Occipital lobe (tissue), 2 donors: ENCODE results near the gene APOL3. TPM values are rescaled to one million over a fixed set of nuclear protein-coding genes. Genes with fewer than 3 reads are reported as not detected.
"Not testable (repeated sequence)": the region's sequence is repeated elsewhere in the genome, so short reads cannot be mapped to it uniquely, and the experiment has no call there.

ENCODE experiments used
- DNase-seq: peaks from one replicate; lab custom pipeline; 2025; lab: John Stamatoyannopoulos, UW
- total RNA-seq: library from RNA; depleted of rRNA; stranded (reverse); fragments of >200 nt; gene quantifications from one replicate; pipeline ENCODE4 v1.2.3, GENCODE V29; 2014

APOL3 gene
- total RNA-seq, 1 donor from 2014 or later, result 2.5 TPM

DNA sequence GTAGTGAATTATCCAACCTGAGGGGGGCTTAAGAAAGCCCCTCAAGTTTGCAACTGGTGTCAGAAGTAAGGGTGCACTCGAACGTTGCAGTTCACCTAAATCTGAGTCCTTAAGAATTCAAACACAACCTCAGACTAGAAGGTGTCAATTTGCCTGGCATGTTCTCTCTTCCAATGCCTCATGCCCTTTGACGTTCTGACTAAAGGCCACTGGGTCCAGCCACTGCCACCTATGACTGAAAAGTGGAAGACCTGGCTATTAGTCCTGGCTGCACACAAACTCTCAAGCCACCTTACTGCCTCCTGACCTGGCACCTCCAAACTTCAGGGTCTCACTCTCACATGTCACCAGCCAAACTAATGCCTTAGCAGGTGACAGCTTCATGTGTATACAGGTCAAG, 33.0 kb upstream of the APOL3 start:
- no peak for DNase-seq

DNA sequence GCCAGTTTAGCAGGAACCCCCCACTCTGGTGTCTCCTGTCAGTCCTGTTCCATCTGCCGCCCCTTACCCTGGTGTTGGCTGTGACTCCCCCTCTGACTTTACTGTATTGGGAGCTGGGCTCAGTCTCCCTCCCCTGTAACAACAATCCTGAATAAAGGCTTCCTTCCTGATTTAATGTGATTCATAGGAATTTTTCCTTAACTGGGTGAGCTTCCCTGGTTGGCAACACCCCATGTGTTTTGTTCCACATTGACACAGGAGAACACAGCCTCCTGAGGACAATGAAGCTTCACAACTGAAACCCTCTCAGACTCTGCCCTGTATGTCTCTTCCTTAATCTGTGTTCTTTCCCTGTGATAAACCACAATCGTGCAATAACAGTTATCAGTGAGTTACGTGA, 32.6 kb upstream of the APOL3 start:
- DNase-seq, result no peak

DNA sequence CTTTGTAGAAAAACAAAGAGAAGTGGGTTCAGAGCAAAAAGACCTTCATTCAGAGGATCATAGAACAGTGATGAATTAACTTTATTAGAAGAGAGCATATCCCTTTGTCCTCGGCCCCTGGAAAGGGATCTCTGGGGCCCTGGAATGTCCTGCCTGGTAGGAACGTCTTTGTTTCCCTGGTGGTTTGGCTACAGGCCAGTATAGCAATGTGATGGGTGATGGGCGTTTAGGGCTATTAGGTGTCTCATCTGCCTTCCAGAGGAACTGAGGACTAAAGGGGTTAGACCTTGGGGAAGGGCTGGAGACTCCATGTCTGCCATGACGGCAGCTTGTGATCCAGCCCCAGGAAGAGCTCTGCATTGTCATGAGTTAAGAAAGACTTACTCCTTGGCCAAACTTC, 32.0 kb upstream of the APOL3 start:
- DNase-seq, result no peak

DNA sequence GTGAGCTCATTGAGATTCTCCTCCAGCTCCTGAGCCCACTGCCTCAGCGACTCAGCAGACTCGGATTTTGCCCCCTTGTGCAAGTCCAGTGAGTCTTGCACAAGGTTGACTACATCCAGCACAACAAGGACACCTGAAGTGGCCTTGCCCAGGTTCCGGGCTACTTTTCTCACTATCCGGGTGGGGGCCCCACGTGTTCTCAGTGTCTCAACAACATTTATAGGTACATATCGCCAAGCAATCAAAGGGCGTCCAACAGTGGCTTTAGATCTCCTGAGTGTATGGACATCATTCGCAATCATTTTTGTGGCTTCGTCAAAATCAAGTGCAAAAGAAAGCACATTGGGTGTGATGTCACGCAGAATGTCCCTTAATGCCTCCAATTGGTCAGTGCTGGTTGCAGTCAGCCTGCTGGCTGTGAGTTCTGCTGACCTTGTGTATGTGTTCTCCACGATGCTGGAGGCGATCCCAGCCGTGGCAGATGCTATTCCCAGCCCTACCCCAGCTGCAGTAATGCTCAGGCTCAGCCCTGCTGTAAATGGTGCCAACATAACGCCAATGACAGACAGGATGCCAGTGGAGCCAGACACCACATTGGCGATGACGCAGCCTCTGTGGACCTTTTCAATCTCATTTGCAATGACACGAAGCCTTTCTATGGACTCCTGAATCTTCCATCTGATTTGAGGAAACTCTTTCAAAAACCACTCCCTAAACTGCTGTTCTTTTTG, 30.7 kb upstream of the APOL3 start:
- peak; percentile 81 for DNase-seq

DNA sequence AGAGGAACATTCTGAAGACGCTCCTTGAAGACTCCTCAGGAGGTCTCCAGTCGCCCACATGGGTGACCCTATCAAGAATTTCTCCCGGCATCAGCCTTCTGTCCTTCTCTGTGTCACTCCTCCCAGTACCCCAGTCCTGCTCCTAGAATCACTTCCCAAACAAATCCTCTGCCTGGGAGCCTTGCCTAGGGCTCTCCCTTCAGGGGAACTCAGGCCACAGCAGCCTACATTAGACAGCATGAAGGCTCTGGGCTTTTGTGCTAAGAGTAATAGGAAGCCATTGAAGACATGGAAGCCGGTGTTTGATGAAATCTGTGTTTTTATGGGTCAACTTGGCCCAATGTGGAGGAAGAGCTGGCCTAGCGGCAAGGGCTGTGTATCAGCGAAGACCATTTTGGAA, 27.3 kb upstream of the APOL3 start:
- not testable (repeated sequence) for DNase-seq

DNA sequence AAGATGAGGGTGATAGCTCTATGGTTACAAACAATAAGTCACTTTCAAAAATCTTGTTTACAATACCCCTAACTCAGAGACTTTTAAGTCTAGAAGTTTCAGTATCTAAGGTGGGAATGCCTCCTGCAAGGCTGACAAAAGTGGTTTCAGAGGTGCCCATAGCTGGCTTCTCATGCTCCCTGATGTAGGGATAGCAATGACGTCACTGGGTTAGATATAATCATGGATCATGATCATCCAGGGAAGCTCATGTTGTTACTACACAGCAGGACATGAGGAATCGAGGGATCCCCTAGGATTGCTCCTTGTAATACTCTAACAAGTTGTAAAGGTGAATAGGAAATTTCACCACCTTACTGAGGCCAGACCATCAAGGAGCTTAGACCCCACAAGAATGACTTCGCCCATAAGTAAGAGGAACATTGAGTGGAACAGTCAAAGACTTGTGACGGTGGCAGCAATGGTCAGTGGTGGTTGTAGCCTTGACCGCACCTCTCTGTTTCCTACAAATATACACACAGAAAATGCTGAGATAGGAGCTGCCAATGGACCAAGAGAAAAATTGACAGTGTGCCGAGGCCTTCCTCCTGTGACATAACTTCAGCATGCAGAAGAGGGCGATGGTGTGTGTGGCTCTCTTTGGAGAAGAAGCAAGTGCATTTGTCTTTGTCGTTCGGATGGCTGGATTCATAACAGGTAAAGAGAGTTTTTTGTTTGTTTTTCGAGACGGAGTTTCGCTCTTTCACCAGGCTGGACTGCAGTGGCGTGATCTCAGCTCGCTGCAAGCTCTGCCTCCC, 25.5 kb upstream of the APOL3 start:
- no peak for DNase-seq

DNA sequence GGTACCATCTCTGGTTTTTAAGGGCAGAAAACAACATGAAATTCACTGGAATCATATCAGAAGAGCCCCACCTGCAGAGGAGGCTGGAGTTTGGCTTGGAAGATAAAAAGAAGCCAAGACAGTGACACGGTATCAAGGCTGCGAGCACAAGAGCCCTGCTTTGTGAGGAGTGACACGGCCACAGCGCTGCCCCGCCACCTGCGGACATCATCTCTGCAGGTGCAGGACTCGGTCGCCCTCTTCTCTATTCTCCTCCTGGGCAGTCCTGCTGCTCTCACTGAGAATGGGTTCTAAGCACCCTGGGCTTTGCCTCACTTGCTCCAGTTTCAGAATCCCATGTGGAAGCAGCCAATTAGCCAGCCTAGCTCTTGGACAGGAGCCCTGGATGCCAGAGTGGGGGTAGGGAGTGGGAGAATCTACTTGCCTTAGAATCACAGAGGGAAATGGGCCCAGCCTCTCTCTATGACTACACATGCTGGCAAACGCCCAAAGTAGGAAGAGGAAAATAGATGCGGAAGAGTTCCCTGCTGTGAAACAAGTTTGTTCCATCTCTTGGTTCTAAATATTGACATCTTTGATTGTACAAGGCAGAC, 24.0 kb upstream of the APOL3 start:
- peak; percentile 53 for DNase-seq

DNA sequence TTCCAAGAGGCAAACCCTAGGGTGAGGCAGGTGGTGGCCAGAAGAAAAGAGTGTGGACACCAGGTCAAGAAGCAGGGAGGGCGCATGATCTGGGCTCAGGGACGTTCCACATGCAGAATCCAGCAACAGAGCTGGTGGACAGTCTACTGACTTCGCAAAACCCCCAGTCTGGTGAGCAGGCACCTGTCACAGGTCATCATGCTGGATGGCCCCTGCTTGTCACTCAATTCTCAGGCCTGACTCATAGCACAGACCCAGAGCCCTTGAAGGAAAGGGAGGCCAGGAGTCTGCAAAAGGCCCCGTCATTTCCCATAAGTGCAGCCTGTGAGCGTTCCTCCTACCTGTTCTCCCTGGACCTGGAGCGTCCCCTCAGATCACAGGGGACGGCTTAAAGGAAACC, 22.9 kb upstream of the APOL3 start:
- DNase-seq, result no peak

DNA sequence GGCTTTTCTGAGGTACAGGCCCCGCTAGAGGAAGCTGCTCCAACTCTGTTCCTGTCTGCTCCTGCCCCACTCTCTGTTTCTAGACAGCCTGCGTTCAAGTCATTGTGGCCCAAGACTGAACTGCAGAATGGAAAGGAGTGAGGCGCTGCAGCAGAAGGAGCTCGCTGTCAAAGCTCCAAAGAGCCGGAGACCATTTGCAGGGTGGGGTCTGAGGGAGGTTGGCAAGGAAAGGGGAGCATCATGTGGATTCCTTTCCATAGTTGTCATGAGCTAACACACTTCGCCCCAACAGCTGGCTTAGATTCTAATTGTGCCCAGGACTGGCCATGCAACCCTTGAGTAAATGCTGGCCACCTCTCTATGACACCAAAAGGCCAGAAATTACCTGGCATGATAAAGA, 22.3 kb upstream of the APOL3 start:
- DNase-seq, result no peak

DNA sequence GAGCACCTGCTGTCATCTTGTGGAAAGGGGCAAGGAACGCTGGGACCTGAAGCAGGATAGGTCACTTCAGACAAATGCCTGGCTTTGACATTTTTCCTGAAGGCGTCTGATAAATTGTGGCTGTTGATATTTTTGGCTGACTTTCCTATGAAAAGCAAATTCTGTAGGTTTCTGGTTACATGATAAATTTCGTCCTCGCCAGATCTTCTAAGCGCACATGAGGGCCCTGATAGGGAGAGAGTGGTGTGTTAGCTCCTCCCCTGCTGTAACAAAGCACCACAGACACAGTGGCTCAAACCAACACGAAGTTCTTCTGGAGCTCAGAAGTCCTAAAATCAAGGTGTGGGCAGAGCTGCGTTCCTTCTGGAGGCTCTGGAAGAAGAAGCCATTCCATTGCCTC, 21.5 kb upstream of the APOL3 start:
- DNase-seq, result no peak

DNA sequence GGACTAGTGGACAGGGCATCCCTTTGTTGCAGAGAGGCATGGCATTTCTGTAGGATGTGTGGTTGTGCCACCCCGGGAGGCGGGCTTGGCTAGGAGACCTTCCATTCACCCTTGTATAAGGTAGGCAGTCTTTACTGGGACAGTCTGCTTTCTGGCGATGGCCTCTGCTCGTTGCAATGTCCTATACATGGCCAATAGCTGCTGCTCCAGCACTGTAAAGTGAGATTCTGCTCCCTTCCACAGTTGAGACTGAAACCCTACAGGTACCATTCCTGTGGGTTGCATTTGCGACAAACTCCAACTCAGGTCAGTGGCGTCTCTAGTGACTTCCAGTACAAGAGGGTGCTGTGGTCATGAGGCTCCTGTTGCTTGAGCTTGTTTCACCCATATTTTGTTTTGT, 20.4 kb upstream of the APOL3 start:
- no peak for DNase-seq

DNA sequence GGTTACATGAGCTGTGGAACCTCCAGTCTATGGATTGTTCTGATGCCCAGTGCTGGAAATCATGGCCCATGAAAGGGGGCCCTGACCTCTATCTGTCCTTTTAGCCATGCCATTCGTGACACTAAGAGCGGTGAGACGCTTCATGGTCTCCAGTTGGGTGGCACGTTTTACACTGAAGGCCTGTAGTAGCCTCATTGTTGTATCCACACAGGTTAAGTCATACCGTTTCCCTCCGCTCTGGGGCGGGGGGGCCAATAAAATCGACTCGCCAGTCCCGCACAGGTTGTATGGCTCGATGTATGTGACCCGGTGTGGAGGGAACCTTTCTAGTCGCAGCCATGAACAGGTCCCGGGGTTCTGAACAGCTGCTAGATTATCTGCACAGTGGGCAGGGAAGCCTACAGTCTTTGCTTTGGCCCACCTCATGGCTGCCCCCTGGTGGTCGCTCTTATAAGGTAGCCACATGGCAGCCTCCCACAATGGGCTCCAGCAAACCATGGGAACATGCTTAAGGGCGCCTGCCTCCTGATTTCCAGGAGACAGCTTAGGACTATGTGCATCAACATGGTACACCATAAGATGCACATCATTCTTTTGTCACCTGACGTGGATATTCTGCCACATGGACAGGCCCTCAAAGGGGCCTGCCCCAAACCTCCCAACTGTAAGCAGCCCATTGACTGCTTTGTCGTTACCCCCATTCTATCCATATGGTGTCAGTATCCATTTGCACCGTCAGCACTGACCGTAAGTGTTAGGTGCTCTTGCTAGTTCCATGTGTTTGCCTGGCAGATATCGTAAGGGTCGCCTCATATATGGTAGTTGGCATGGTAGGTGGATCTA, 19.7 kb upstream of the APOL3 start:
- DNase-seq, result peak; percentile 19

DNA sequence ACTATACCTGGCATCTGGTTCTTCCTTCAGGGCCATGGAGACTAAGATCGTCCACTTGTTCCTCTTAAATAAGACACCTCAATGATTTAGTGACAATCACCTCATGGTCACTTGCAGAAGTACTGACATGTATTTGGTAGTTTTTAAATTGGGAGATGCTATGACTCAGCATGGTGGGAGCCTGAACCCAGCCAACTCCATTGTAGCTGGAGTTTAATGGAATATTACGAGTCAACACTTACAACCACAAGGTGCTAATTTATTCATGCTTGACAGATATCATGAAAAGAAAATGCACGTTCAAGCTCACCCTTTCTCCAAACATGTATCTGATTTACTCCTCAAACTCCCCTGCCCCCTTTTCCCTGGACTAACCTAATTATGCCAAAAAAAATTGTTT, 16.6 kb upstream of the APOL3 start:
- DNase-seq, result no peak

DNA sequence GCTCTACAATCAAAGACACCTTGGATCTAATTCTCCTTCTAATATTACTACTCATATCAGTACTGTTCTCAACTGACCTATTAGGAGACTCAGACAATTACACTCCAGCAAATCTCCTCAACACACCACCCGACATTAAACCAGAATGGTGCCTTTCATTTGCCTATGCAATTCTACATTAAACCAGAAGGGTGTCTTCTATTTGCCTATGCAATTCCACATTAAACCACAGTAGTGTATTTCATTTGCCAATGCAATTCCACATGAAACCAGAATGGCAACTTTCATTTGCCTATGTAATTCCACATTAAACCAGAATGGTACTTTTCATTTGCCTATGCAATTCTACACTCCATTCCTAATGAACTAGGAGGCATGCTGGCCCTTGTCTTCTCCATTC, 15.3 kb upstream of the APOL3 start:
- no peak for DNase-seq

DNA sequence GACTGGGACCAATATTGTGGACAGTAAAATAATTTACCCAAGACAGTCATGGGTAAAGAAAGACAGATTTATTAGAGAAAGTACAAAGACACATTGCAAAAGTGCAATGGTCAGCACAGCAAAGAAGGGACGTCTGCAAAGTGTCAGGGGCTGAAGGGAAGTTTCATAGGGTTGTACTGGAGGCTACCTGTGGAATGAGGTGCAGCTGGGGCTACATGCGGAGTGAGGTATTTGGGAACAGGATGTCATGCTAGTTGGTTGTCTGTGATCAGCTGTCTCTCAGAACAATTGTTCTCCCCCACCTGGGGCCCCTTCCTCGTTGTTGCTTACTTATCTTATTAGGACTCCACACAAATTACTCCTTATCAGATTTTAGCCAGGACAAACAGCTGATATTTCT, 11.4 kb upstream of the APOL3 start:
- DNase-seq, result no peak

DNA sequence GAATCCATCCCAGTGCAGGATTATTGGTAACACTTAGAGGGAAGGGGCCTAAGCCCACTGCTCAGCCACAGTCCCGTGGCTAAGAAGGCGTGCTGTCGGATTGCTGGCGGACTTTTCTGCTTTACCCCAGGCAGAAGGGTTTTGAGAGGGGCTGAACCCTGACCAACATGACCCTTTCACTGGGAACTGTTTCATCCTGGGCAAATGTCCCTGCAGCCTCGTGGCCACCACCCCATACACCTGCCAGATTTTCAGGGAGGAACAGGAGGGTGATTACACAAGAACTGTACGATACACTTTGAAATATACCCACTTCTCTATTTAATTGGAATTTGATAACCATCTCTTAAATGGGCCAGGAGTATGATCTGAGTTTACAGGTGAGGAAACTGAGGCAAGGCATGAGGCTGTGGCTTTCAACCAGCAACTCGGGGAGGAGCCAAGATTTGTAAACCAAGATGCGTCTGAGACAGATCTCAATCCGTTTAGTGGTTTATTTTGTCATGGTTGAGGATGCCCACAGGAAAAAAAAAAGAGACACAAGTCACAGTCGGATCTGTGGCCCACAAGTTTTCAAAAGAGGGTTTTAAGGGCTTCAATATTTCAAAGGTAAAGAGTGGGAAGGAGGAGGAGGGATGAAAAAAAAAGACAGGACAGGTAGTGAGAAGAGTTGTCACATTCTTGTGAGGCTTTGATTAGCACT, 6.1 kb upstream of the APOL3 start:
- DNase-seq, result no peak

DNA sequence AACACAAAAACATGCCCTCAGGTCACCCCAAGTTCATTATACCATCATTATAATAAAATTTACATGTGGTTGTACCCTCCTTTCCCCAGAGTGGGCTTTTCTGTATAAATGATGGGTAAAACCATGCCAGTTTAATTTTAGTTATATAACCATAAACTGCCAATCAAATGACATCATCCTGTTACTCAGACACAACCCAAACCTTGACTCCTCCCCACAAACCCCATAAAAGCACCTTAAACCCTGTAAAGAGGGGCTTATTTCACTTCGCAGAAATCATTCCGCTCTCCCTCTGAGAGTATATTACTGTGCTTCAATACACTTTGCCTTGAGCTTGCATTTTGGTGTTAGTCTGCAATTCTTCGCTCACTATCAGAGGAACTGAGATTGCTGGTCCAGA, 5.5 kb upstream of the APOL3 start:
- DNase-seq, result no peak

DNA sequence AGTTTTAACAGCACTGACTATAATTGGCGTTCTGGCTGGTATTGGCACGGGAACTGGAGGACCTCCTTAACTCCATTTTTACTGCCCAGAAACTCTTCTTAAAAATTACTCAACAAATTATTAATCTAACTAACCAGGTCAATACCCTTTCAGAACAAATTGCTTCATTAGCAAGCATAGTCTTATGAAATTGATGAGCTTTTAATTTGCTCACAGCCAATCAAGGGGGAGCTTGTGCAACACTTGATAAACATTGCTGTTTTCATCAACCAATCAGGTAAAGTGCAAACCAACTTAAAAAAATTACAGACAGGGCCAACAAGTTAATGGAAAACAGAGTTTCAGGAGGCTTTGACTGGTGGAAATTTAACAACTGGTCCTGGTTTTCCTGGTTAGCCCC, 4.6 kb upstream of the APOL3 start:
- DNase-seq, result no peak

DNA sequence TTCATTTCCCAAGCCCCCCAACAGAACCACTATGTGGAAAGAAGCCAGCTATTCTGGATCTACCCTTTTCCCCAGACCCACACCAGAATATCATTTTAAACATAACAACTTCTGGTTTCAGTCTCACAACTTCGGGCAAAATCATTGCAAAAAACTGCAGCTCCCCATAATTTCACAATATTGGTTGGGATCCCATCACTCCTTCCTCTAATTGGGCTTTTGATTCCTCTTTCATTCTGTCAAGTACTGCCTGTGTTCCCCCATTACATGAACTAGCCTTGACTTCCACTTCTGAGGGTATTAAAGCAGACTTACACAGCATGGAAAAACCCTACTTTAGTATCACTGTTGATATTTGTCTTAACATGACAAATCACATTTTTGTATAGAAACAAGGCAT, 4.1 kb upstream of the APOL3 start:
- DNase-seq, result no peak

DNA sequence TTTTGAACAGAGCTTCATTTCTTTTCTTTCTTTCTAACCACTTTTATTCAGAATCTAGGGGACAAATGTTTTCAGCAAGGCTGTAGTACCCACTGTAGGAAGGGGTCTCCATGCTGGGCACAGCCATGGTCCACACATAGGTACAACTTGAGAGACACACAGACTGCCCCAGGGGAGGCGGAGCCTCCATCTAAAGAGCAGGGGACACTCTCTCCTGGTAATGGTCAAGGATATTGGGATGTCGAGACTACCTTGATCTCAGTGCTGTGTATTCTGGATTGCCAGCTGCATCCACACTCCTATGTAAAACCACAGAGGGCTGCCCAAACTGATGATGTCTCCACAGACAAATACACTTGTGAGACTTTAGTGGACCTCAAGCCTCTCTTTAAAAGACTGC, 2.9 kb upstream of the APOL3 start:
- DNase-seq, result no peak
